OCI-LY1 (cell line): ENCODE measurements around the gene MAPK9.
A peak's percentile ranks its signal among the peaks of the same experiment; 100 is the strongest.

ENCODE experiments used
- H2AFZ ChIP-seq: fragments of 200-600 bp; sonication (generic), shearing (Covaris generic); 2 replicates; pipeline ENCODE4 v1.6.0; 2014; ENCODE audit warnings: antibody characterized with exemption, mild to moderate bottlenecking, low read length
- H3F3A ChIP-seq: fragments of 200-600 bp; sonication (generic), shearing (Covaris generic); 2 replicates; pipeline ENCODE4 v1.6.0; 2014; ENCODE audit warnings: mild to moderate bottlenecking, antibody characterized with exemption, low read length, moderate library complexity; ENCODE audit not compliant: insufficient read depth
- H3K27ac ChIP-seq: fragments of 200-600 bp; sonication (generic); 2 replicates; pipeline ENCODE4 v1.5.1; 2014; ENCODE audit warnings: low read length, mixed run types, mild to moderate bottlenecking, low read depth; ENCODE audit not compliant: poor library complexity, severe bottlenecking
- H3K27me3 ChIP-seq: fragments of 200-600 bp; sonication (generic); 2 replicates; pipeline ENCODE4 v1.6.0; 2014; ENCODE audit warnings: antibody characterized with exemption, mild to moderate bottlenecking, low read length, moderate library complexity; ENCODE audit not compliant: insufficient read depth
- H3K36me3 ChIP-seq: fragments of 200-600 bp; sonication (generic); 2 replicates; pipeline ENCODE4 v1.6.1; 2014; ENCODE audit warnings: mild to moderate bottlenecking, antibody characterized with exemption, low read length, moderate library complexity, mixed read lengths; ENCODE audit not compliant: insufficient read depth
- H3K4me1 ChIP-seq: fragments of 200-600 bp; sonication (generic); 2 replicates; pipeline ENCODE4 v1.5.1; 2014; ENCODE audit warnings: mild to moderate bottlenecking, low read length, moderate library complexity; ENCODE audit not compliant: insufficient read depth, severe bottlenecking
- H3K4me2 ChIP-seq: fragments of 200-600 bp; sonication (generic), shearing (Covaris generic); 2 replicates; pipeline ENCODE4 v1.6.1; 2014; ENCODE audit warnings: low read length
- H3K4me3 ChIP-seq: fragments of 200-600 bp; sonication (generic); 2 replicates; pipeline ENCODE4 v1.5.1; 2014; ENCODE audit warnings: low read length, low read depth, mild to moderate bottlenecking, mixed read lengths; ENCODE audit not compliant: poor library complexity, severe bottlenecking
- H3K79me2 ChIP-seq: fragments of 200-600 bp; shearing (Covaris generic); 2 replicates; pipeline ENCODE4 v1.6.1; 2016; ENCODE audit warnings: mixed run types, low read length, mixed read lengths; ENCODE audit not compliant: insufficient read depth
- H3K9ac ChIP-seq: fragments of 200-600 bp; sonication (generic), shearing (Covaris generic); 2 replicates; pipeline ENCODE4 v1.6.1; 2014; ENCODE audit warnings: mild to moderate bottlenecking, low read length, mixed read lengths
- H3K9me2 ChIP-seq: fragments of 200-600 bp; sonication (generic), shearing (Covaris generic); 2 replicates; pipeline ENCODE4 v1.6.1; 2014; ENCODE audit warnings: low read depth, mild to moderate bottlenecking, low read length, mixed read lengths
- H3K9me3 ChIP-seq: fragments of 200-600 bp; shearing (Covaris generic); 2 replicates; pipeline ENCODE4 v1.6.1; 2014; ENCODE audit warnings: low read length, mixed read lengths
- H4K20me1 ChIP-seq: fragments of 200-600 bp; sonication (generic), shearing (Covaris generic); 2 replicates; pipeline ENCODE4 v1.6.0; 2016; ENCODE audit warnings: mild to moderate bottlenecking, low read length; ENCODE audit not compliant: insufficient read depth
- CTCF ChIP-seq: fragments of 200-600 bp; sonication (generic), shearing (Covaris generic); IDR thresholded peaks from 2 replicates; pipeline ENCODE4 v1.5.1; 2017; ENCODE audit warnings: mild to moderate bottlenecking, antibody characterized with exemption, low read length, moderate library complexity, mixed read lengths
- EZH2 ChIP-seq: fragments of 200-600 bp; sonication (generic), shearing (Covaris generic); IDR thresholded peaks from 2 replicates; pipeline ENCODE4 v1.8.0; 2017; ENCODE audit warnings: borderline replicate concordance, mixed run types, mild to moderate bottlenecking, antibody characterized with exemption, low read length, moderate library complexity, mixed read lengths

The MAPK9 gene

GRCh38 chr5:180290568-180291233 is 1.2 kb downstream of the MAPK9 start:
- peaks cover 35% of the 10 kb centered on the region for H3K4me1 ChIP-seq
- H3K27me3 ChIP-seq: no peaks in the 10 kb centered on the region
- H3F3A ChIP-seq: no peaks in the 10 kb centered on the region
- H3K36me3 ChIP-seq: peaks cover 27% of the 10 kb centered on the region
- H2AFZ ChIP-seq: no peak overlapping the region
- no peak for TF ChIP-seq EZH2
- TF ChIP-seq CTCF: no peak
- peak overlapping the region; percentile 85 for H3K4me2 ChIP-seq
- 0 out of 2 replicates have a peak, but pooled peaks cover 5% of the 10 kb centered on the region for H3K9me3 ChIP-seq
- peak overlapping the region; percentile 71 for H3K9ac ChIP-seq
- H3K4me3 ChIP-seq: peak overlapping the region; percentile 85
- no peaks in the 10 kb centered on the region for H3K9me2 ChIP-seq
- H3K27ac ChIP-seq: no peak overlapping the region
- H4K20me1 ChIP-seq: no peaks in the 10 kb centered on the region
- H3K79me2 ChIP-seq: peaks cover 29% of the 10 kb centered on the region

- H3K4me2 ChIP-seq: peak overlapping the region; percentile 85
- no peak overlapping the region; the same call in 1 of the 2 replicates for H3K9ac ChIP-seq
- no peaks in the 10 kb centered on the region for H4K20me1 ChIP-seq
- no peaks in the 10 kb centered on the region for H3F3A ChIP-seq
- H3K27me3 ChIP-seq: no peaks in the 10 kb centered on the region
- no peak overlapping the region for H3K27ac ChIP-seq
- TF ChIP-seq EZH2 (no peak), CTCF (no peak)
- peaks cover 31% of the 10 kb centered on the region for H3K4me1 ChIP-seq
- no peak overlapping the region for H3K4me3 ChIP-seq
- 0 out of 2 replicates have a peak, but pooled peaks cover 5% of the 10 kb centered on the region for H3K9me3 ChIP-seq
- H3K79me2 ChIP-seq: peaks cover 29% of the 10 kb centered on the region
- H2AFZ ChIP-seq: no peak overlapping the region
- no peaks in the 10 kb centered on the region for H3K9me2 ChIP-seq
- peaks cover 33% of the 10 kb centered on the region for H3K36me3 ChIP-seq
These were observed 1.9 kb downstream of the MAPK9 start for GRCh38 chr5:180289966-180290365.

DNA sequence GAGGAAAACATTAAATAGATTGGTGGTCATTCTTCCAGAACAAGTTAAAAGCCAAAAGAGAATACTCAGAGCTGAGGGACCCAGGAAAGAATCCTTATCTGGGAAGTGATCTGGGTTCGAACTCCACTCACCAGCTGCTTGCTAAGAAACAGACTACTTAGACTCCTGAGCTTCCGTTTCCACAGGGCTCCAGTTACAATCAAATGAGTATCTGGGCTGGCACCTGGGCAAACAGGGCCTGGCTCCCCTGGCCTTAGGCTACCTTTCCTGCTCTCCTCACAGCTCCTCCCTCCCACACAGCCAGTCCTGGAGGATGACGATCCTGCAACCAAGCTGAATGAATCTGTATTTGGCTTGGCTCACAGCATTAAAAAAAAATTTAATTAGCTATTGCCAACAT is 2.5 kb downstream of the MAPK9 start:
- H3K9me3 ChIP-seq: 0 out of 2 replicates have a peak, but pooled peaks cover 7% of the 10 kb centered on the region
- H3K79me2 ChIP-seq: peaks cover 29% of the 10 kb centered on the region
- peaks cover 39% of the 10 kb centered on the region for H3K36me3 ChIP-seq
- H3F3A ChIP-seq: no peaks in the 10 kb centered on the region
- no peak for TF ChIP-seq CTCF
- TF ChIP-seq EZH2: no peak
- H3K4me2 ChIP-seq: no peak overlapping the region
- H2AFZ ChIP-seq: no peak overlapping the region
- no peaks in the 10 kb centered on the region for H3K27me3 ChIP-seq
- no peak overlapping the region for H3K4me3 ChIP-seq
- H3K4me1 ChIP-seq: peaks cover 26% of the 10 kb centered on the region
- H3K9ac ChIP-seq: no peak overlapping the region
- H3K27ac ChIP-seq: no peak overlapping the region
- no peaks in the 10 kb centered on the region for H3K9me2 ChIP-seq
- no peaks in the 10 kb centered on the region for H4K20me1 ChIP-seq
